NCI-H2196 (cell line): ENCODE data around the gene ZNF275.
"Not testable (repeated sequence)": the region's sequence is repeated elsewhere in the genome, so short reads cannot be mapped to it uniquely, and the experiment has no call there.

ENCODE experiments used
- DNase-seq: peaks from one replicate; lab custom pipeline; 2025; ENCODE audit not compliant: unreplicated experiment; lab: John Stamatoyannopoulos, UW

The ZNF275 gene

GRCh38 chrX:153318811-153319210, 15.1 kb upstream of the ZNF275 start:
- no peak for DNase-seq

GRCh38 chrX:153319295-153320046, 14.5 kb upstream of the ZNF275 start:
- DNase-seq = peak; percentile 8

GRCh38 chrX:153320047-153320443, 13.9 kb upstream of the ZNF275 start:
- DNase-seq = not testable (repeated sequence)

- DNase-seq = no peak
These were observed 13.3 kb upstream of the ZNF275 start for GRCh38 chrX:153320555-153321184.

- no peak for DNase-seq
These were observed 12.4 kb upstream of the ZNF275 start, which contains the start of gene PNMA6F for GRCh38 chrX:153321381-153322124. PNMA6F (minus strand) TSS chrX:153321767; CDS start chrX:153320674, 1,093 bp downstream.

- DNase-seq = no peak
These were observed 6.4 kb upstream of the ZNF275 start for GRCh38 chrX:153327561-153327960.

GRCh38 chrX:153333266-153333665, 687 bp upstream of the ZNF275 start:
- no peak for DNase-seq

- DNase-seq = no peak
These were observed 822 bp downstream of the ZNF275 start for GRCh38 chrX:153334654-153335295.

- DNase-seq = no peak
These were observed 2.4 kb downstream of the ZNF275 start for GRCh38 chrX:153336121-153336894.

- no peak for DNase-seq
These were observed 3.0 kb downstream of the ZNF275 start for GRCh38 chrX:153336988-153337387.

- no peak for DNase-seq
These were observed 4.9 kb downstream of the ZNF275 start for GRCh38 chrX:153338836-153339235.

- no peak for DNase-seq
These were observed 5.7 kb downstream of the ZNF275 start for GRCh38 chrX:153339662-153340061.

GRCh38 chrX:153340111-153340510, 6.2 kb downstream of the ZNF275 start:
- DNase-seq = no peak

- DNase-seq = no peak
These were observed 9.0 kb downstream of the ZNF275 start for GRCh38 chrX:153342762-153343558.

- no peak for DNase-seq
These were observed 9.7 kb downstream of the ZNF275 start for GRCh38 chrX:153343674-153344073.

- no peak for DNase-seq
These were observed 13.6 kb downstream of the ZNF275 start for GRCh38 chrX:153347530-153347929.

- no peak for DNase-seq
These were observed 14.5 kb downstream of the ZNF275 start for GRCh38 chrX:153348421-153348820.

GRCh38 chrX:153349952-153350351, 16.0 kb downstream of the ZNF275 start:
- no peak for DNase-seq

GRCh38 chrX:153351981-153352380, 18.0 kb downstream of the ZNF275 start:
- DNase-seq = peak; percentile 19

- no peak for DNase-seq
These were observed 18.9 kb downstream of the ZNF275 start for GRCh38 chrX:153352858-153353257.
